C4-2B (cell line): Measurements from ENCODE around the gene IBA57.

Experiments used
- ZFX ChIP-seq: fragments of 450-650 bp; IDR thresholded peaks from 2 replicates; pipeline ENCODE4 v1.6.1; 2017
- TF ChIP-seq, protein P1 (sequence below): fragments of 450-650 bp; conservative IDR thresholded peaks from 2 replicates; pipeline ENCODE4 v1.5.1; 2017; ENCODE audit warnings: mild to moderate bottlenecking

DNA sequence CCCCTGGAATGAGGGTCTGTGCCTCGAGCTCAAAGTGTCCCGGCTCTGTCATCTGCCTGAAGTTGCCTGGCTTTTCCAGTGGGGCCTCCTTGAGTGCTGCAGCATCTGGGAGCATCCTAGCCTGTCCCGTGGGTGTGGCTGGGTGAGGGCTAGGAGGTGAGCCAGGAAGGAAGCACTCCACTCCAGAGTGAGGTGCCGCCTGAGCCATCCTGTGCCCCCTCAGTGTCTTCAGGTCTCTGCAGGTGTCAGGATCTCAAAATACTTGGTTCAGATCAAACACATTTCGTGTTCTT lies 11.5 kb downstream of the IBA57 start:
- TF ChIP-seq, protein P1, sequence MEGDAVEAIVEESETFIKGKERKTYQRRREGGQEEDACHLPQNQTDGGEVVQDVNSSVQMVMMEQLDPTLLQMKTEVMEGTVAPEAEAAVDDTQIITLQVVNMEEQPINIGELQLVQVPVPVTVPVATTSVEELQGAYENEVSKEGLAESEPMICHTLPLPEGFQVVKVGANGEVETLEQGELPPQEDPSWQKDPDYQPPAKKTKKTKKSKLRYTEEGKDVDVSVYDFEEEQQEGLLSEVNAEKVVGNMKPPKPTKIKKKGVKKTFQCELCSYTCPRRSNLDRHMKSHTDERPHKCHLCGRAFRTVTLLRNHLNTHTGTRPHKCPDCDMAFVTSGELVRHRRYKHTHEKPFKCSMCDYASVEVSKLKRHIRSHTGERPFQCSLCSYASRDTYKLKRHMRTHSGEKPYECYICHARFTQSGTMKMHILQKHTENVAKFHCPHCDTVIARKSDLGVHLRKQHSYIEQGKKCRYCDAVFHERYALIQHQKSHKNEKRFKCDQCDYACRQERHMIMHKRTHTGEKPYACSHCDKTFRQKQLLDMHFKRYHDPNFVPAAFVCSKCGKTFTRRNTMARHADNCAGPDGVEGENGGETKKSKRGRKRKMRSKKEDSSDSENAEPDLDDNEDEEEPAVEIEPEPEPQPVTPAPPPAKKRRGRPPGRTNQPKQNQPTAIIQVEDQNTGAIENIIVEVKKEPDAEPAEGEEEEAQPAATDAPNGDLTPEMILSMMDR: no peak
- no peak for TF ChIP-seq ZFX
